ENCODE measurements around the gene NDUFA8. TPM values are rescaled to one million over a fixed set of nuclear protein-coding genes. Genes with fewer than 3 reads are reported as not detected.

Gene NDUFA8
- total RNA-seq, 2 experiments from 2014 or later = 45.5 to 47.9 TPM

DNA sequence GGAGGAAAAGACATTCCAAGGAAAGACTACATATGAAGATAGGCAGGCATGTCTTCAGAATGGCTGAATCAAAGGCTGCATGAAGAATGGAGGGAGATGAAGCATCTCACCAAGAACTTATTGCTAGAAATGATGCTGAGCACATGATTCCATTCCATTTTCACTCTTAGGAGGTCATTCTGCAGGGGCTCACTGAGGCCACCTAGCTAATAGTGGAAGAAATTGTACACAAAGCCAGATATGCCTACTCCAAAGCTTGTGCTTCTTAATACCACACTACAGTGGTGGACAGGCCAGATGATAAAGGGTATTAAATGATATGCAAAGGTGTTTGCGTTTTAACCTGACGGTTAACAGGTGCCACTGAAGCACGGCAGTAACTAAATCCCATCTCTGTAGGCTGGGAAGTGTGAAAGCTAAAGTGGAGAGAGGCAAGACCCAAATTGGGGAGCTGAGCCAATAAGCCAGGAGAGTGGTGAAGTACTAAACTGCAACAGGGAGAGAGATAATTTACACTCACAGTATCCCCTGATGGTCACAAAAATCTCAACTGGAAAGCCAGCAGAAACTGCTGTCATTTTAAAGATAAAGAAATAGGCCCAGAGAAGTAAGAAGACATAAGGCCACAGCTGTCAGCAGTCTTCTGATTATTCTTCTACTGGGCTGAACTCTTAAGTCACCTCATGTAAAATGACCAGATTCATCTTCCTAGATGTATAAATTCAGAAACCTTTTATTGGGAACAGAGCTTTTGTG is 14.6 kb downstream of the NDUFA8 start:
- no peak for DNase-seq
- Mint-ChIP-seq H3K27me3 (ENCODE audit: low read depth) (no peaks in the 10 kb centered on the region), H3K4me3 (no peak overlapping the region), H3K9me3 (no peaks in the 10 kb centered on the region), H3K27ac (no peak overlapping the region), H3K36me3 (ENCODE audit: low read depth) (peaks cover 29% of the 10 kb centered on the region), H3K4me1 (ENCODE audit: low read depth) (peaks cover 1% of the 10 kb centered on the region)
- CTCF ChIA-PET = interaction anchor here (1.0 to 2.3 kb wide), 7 partner anchors 9 to 205 kb away, joined by 3 to 12 read pairs (median 4); partner anchors contain the start of genes MORN5 and NDUFA8
- intact Hi-C loops (cut with micrococcal nuclease) = no loop called here

- Mint-ChIP-seq H3K4me1 (ENCODE audit: low read depth) (no peaks in the 10 kb centered on the region), H3K9me3 (no peaks in the 10 kb centered on the region), H3K27ac (no peak overlapping the region), H3K27me3 (ENCODE audit: low read depth) (no peaks in the 10 kb centered on the region), H3K36me3 (ENCODE audit: low read depth) (peaks cover 26% of the 10 kb centered on the region), H3K4me3 (no peak overlapping the region)
- CTCF ChIA-PET = interaction anchor here (1.0 to 2.3 kb wide), 5 partner anchors 8 to 206 kb away, joined by 3 to 12 read pairs (median 4); no protein-coding TSS in a partner anchor
- intact Hi-C loops (cut with micrococcal nuclease) = no loop called here
- DNase-seq = no peak
Measured at GRCh38 chr9:122143876-122144405, 15.6 kb downstream of the NDUFA8 start.

DNA sequence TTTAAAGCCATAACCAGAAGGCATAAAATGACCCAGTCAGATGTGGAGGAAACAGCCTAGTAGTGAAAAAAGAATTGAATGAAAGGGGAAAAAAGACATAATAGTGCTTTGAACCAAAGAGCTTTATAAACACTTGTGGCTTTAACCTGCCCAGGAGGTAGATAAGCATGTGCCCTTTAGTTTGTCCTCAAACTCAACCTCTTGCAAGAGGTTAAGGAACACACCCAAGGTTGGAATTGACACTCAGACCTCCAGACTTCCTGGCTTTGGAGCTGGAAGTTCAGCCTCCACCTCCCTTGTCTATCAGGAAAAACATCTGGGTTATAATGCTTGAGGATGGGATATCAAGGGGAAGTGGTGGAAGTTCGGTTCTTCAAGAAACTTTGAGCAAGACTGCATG is 16.3 kb downstream of the NDUFA8 start:
- intact Hi-C loops (cut with micrococcal nuclease) = no loop called here
- no peaks in the 10 kb centered on the region for H3K9me3 Mint-ChIP-seq
- CTCF ChIA-PET = interaction anchor here (0.8 to 2.3 kb wide), 2 partner anchors 19 to 47 kb away, joined by 4 to 5 read pairs; no protein-coding TSS in a partner anchor
- no peaks in the 10 kb centered on the region for H3K4me1 Mint-ChIP-seq (ENCODE audit: low read depth)
- H3K27ac Mint-ChIP-seq = no peak overlapping the region
- peaks cover 24% of the 10 kb centered on the region for H3K36me3 Mint-ChIP-seq (ENCODE audit: low read depth)
- DNase-seq = no peak
- no peak overlapping the region for H3K4me3 Mint-ChIP-seq
- H3K27me3 Mint-ChIP-seq (ENCODE audit: low read depth) = no peaks in the 10 kb centered on the region

- H3K4me1 Mint-ChIP-seq (ENCODE audit: low read depth) = no peaks in the 10 kb centered on the region
- intact Hi-C loops (cut with micrococcal nuclease) = no loop called here
- no peak overlapping the region for H3K27ac Mint-ChIP-seq
- H3K27me3 Mint-ChIP-seq (ENCODE audit: low read depth) = no peaks in the 10 kb centered on the region
- H3K4me3 Mint-ChIP-seq = no peak overlapping the region
- no peak for DNase-seq
- H3K9me3 Mint-ChIP-seq = no peaks in the 10 kb centered on the region
- CTCF ChIA-PET = no interaction called here
- peaks cover 17% of the 10 kb centered on the region for H3K36me3 Mint-ChIP-seq (ENCODE audit: low read depth)
Measured at GRCh38 chr9:122141671-122142070, 17.9 kb downstream of the NDUFA8 start.

DNA sequence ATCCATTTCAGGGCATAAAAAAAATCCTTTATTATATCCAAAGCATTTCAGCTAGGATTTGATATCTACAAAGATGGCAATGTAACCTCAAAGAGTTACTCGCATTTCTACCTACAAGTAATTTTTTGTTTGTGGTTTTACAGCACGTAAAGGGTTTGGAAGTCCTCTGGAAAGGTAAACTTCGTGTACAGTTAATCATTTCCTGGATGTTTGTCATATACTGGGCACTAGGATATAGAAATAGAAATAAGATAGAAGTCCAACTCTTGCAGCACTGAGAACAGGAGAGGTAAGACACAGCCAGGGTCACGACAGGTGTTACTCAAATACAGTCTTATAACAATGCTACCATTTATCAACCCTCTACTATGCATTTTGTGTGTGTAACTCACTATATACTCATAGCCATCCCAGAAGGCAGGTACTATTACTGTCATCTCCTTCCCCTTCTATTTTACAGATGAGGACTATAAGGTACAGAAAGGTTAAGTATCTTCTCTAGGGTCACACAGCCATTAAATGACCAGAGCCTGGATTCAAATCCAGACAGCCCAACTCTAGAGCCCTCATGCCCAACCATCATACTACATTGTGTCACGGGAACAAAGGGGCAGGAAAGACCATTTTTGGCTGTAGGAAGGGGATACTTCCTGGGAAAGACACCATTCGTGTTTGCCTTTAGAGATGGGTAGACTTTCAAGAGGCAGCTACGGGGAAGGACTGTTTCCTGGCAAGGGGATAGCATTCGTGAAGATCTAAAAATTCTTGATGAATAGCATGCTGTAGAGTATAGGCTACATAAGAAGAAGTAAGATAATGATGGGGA is 19.0 kb downstream of the NDUFA8 start:
- no peak for DNase-seq
- H3K27ac Mint-ChIP-seq = no peak overlapping the region
- H3K4me3 Mint-ChIP-seq = no peak overlapping the region
- H3K9me3 Mint-ChIP-seq = no peaks in the 10 kb centered on the region
- CTCF ChIA-PET = interaction anchor here (1.2 to 1.4 kb wide), 2 partner anchors 16 to 42 kb away, joined by 3 read pairs; no protein-coding TSS in a partner anchor
- no peaks in the 10 kb centered on the region for H3K4me1 Mint-ChIP-seq (ENCODE audit: low read depth)
- no peaks in the 10 kb centered on the region for H3K27me3 Mint-ChIP-seq (ENCODE audit: low read depth)
- peaks cover 13% of the 10 kb centered on the region for H3K36me3 Mint-ChIP-seq (ENCODE audit: low read depth)
- intact Hi-C loops (cut with micrococcal nuclease) = no loop called here

DNA sequence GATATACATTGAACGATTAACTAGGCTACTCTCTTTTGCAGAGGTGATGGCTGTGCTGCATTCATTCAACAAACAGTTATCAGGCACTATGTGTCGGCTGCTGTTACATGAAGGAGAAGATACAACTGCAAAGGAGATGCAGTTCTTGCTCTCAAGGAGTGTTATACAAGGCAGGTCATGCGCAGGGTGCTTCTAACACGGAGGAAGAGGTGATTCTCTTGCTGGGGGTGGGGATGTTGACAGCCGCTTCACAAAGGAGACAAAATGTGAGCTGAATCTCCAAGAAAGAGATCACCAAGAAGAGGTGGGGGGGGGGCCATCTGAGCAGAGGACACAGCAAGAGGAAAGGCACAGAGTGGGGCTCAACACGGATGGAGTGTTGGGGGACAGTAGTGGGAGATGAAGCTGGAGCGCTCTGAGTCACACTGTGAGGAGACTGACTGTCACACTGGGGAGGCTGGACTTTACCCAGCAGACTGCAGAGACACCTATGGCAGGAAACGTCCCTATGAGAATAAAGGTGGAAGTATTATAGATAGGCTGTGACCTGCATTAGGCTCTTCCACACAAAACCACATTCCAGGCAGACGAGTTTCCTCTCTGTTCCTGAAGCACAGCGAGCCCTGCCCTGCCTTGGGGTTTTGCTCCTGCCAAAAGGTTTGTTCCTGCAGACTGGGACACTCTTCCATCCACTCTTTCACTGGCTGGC is 20.9 kb downstream of the NDUFA8 start:
- no peak for DNase-seq
- no peaks in the 10 kb centered on the region for H3K4me1 Mint-ChIP-seq (ENCODE audit: low read depth)
- no peak overlapping the region for H3K27ac Mint-ChIP-seq
- H3K27me3 Mint-ChIP-seq (ENCODE audit: low read depth) = no peaks in the 10 kb centered on the region
- H3K9me3 Mint-ChIP-seq = no peaks in the 10 kb centered on the region
- H3K4me3 Mint-ChIP-seq = no peak overlapping the region
- CTCF ChIA-PET = interaction anchor here (0.6 to 1.4 kb wide), 3 partner anchors 11 to 21 kb away, joined by 3 to 4 read pairs (median 3); partner anchors contain the start of genes MORN5 and NDUFA8
- peaks cover 1% of the 10 kb centered on the region for H3K36me3 Mint-ChIP-seq (ENCODE audit: low read depth)
- intact Hi-C loops (cut with micrococcal nuclease) = no loop called here

- no peaks in the 10 kb centered on the region for H3K9me3 Mint-ChIP-seq
Measured at GRCh38 chr9:122135529-122135859, 24.1 kb downstream of the NDUFA8 start.

GRCh38 chr9:122134822-122135528 is 24.6 kb downstream of the NDUFA8 start:
- DNase-seq = no peak
- intact Hi-C loops (cut with micrococcal nuclease) = no loop called here
- CTCF ChIA-PET = interaction anchor here (0.5 to 5.1 kb wide), 5 partner anchors 10 to 118 kb away, joined by 3 to 29 read pairs (median 3); no protein-coding TSS in a partner anchor
- H3K4me3 Mint-ChIP-seq = no peak overlapping the region
- H3K4me1 Mint-ChIP-seq (ENCODE audit: low read depth) = no peaks in the 10 kb centered on the region
- no peaks in the 10 kb centered on the region for H3K9me3 Mint-ChIP-seq
- H3K27me3 Mint-ChIP-seq (ENCODE audit: low read depth) = peaks cover 2% of the 10 kb centered on the region
- H3K27ac Mint-ChIP-seq = no peak overlapping the region
- no peaks in the 10 kb centered on the region for H3K36me3 Mint-ChIP-seq (ENCODE audit: low read depth)

More at GRCh38 chr9:122135529-122135859, 24.1 kb downstream of the NDUFA8 start:
- Mint-ChIP-seq H3K4me1 (ENCODE audit: low read depth) (no peaks in the 10 kb centered on the region), H3K27ac (no peak overlapping the region), H3K27me3 (ENCODE audit: low read depth) (peaks cover 2% of the 10 kb centered on the region), H3K4me3 (no peak overlapping the region), H3K36me3 (ENCODE audit: low read depth) (no peaks in the 10 kb centered on the region)
- no peak for DNase-seq
- CTCF ChIA-PET = interaction anchor here (0.5 to 5.1 kb wide), 4 partner anchors 10 to 118 kb away, joined by 3 to 29 read pairs (median 4); no protein-coding TSS in a partner anchor
- intact Hi-C loops (cut with micrococcal nuclease) = no loop called here

GRCh38 chr9:122133984-122134535 is 25.5 kb downstream of the NDUFA8 start:
- H3K4me1 Mint-ChIP-seq (ENCODE audit: low read depth) = no peaks in the 10 kb centered on the region

DNA sequence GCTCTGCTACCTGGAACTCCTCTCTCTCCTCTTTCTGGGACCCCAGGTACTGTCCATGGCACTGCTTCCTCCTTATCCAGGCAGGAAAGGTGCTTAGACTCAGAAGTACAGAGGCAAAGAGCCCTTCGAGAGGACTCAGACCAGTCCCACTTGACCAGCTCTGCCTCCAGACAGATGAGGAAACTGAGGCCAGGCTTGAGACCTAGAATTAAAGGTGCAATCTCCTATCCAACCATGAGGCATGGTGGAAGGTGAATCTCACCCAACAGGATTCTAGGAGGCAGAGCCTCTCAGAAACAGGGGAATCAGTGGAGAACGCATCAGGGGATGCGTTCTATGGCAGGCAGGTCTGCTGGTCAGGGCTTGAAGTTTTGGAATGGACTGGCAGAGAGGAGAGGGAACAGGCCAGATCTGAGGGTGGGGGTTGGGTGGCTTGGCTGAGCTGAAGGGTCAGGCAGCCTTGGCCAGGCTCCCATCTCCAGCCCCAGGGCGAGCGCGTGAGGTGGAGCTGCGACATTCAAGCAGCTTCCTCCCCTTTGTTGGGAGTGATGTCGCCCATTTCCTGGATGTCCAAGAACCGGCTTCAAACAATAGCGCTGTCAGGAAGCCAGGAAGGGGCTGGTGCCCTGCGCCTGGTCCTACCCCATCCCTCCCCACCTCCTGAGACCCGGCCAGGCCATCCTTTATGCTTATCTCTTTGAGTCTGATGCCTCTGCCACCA is 26.2 kb downstream of the NDUFA8 start:
- DNase-seq = no peak
- H3K27ac Mint-ChIP-seq = no peak overlapping the region
- peaks cover 2% of the 10 kb centered on the region for H3K27me3 Mint-ChIP-seq (ENCODE audit: low read depth)
- no peaks in the 10 kb centered on the region for H3K36me3 Mint-ChIP-seq (ENCODE audit: low read depth)
- CTCF ChIA-PET = interaction anchor here (0.7 to 5.1 kb wide), 3 partner anchors 10 to 217 kb away, joined by 3 to 29 read pairs (median 3); no protein-coding TSS in a partner anchor
- no peaks in the 10 kb centered on the region for H3K4me1 Mint-ChIP-seq (ENCODE audit: low read depth)
- no peaks in the 10 kb centered on the region for H3K9me3 Mint-ChIP-seq
- intact Hi-C loops (cut with micrococcal nuclease) = no loop called here
- H3K4me3 Mint-ChIP-seq = no peak overlapping the region

More at GRCh38 chr9:122133984-122134535, 25.5 kb downstream of the NDUFA8 start:
- Mint-ChIP-seq H3K27ac (no peak overlapping the region), H3K36me3 (ENCODE audit: low read depth) (no peaks in the 10 kb centered on the region), H3K27me3 (ENCODE audit: low read depth) (peaks cover 2% of the 10 kb centered on the region), H3K4me3 (no peak overlapping the region), H3K9me3 (no peaks in the 10 kb centered on the region)
- no peak for DNase-seq
- intact Hi-C loops (cut with micrococcal nuclease) = no loop called here
- CTCF ChIA-PET = interaction anchor here (0.7 to 5.1 kb wide), 3 partner anchors 11 to 217 kb away, joined by 3 to 29 read pairs (median 3); no protein-coding TSS in a partner anchor

Data from activated naive CD4-positive, alpha-beta T cell treated with anti-CD3 and anti-CD28 coated beads for 36 hours (primary cell).